ENCODE results near the gene PDCD1LG2. TPM values are rescaled to one million over a fixed set of nuclear protein-coding genes. Genes with fewer than 3 reads are reported as not detected.

The PDCD1LG2 gene
- total RNA-seq, 1 experiment from 2014 or later = not detected

- Histone ChIP-seq H3K79me1 (ENCODE audit: insufficient read depth, low read depth, low read length, poor library complexity, severe bottlenecking) (no peaks in the 10 kb centered on the region), H2BK5ac (ENCODE audit: insufficient read length, low read length) (no peak overlapping the region), H4K91ac (ENCODE audit: insufficient read length, low read depth, low read length) (no peak overlapping the region), H3T11ph (ENCODE audit: low read length) (no peak overlapping the region), H4K8ac (replicated peaks; ENCODE audit: insufficient read length, low read depth, low read length) (no peak overlapping the region), H3K18ac (ENCODE audit: insufficient read length, low read depth, low read length) (no peak overlapping the region), H3K23me2 (ENCODE audit: insufficient read length, low read depth, low read length, poor library complexity, severe bottlenecking) (no peaks in the 10 kb centered on the region), H3K4me2 (ENCODE audit: insufficient read depth, insufficient read length, low read length) (no peak overlapping the region), H3K9ac (ENCODE audit: extremely low read depth, insufficient read length, low read length) (no peak overlapping the region), H3K4ac (ENCODE audit: low read depth, low read length) (no peak overlapping the region), H2BK20ac (ENCODE audit: low read depth, low read length, poor library complexity, severe bottlenecking) (no peak overlapping the region), H3K27ac (ENCODE audit: insufficient read length, low read depth, low read length) (no peak overlapping the region), H2BK15ac (ENCODE audit: low read depth, low read length) (no peak overlapping the region), H3K9me3 (ENCODE audit: control insufficient read depth, low read depth, low read length) (no peaks in the 10 kb centered on the region), H3K14ac (ENCODE audit: insufficient read depth, low read length) (no peak overlapping the region), H3K56ac (ENCODE audit: insufficient read length, low read depth, low read length) (no peak overlapping the region), H2BK120ac (ENCODE audit: low read depth, low read length, poor library complexity, severe bottlenecking) (no peak overlapping the region), H2BK12ac (ENCODE audit: insufficient read length, low read depth, low read length) (no peak overlapping the region), H3K4me1 (ENCODE audit: insufficient read depth, low read length) (no peaks in the 10 kb centered on the region), H3K23ac (ENCODE audit: insufficient read length, low read depth, low read length) (no peak overlapping the region), H4K20me1 (ENCODE audit: control insufficient read depth, insufficient read depth, insufficient read length) (no peaks in the 10 kb centered on the region), H4K5ac (ENCODE audit: insufficient read length, low read depth, low read length) (no peak overlapping the region), H2AK5ac (ENCODE audit: insufficient read length, low read length) (no peak overlapping the region), H2AFZ (ENCODE audit: low read length) (no peak overlapping the region), H3K79me2 (ENCODE audit: insufficient read depth, low read length) (no peaks in the 10 kb centered on the region), H3K27me3 (ENCODE audit: insufficient read depth, low read length) (no peaks in the 10 kb centered on the region)
- no peak for TF ChIP-seq CTCF (conservative IDR thresholded peaks at IDR 0.05)
- Mint-ChIP-seq H3K27ac (no peak overlapping the region), H3K4me1 (peaks cover 3 to 6% of the 10 kb centered on the region in 2 experiments; a peak in 3 of 4 replicates), H3K9me3 (peaks cover 2 to 3% of the 10 kb centered on the region in 2 experiments; a peak in 3 of 5 replicates), H3K4me3 (no peak overlapping the region), H3K36me3 (ENCODE audit: insufficient read depth in 1 of 3, low read depth in 3 of 3) (peaks cover 0 to 2% (median 0%) of the 10 kb centered on the region in 3 experiments; a peak in 1 of 7 replicates), H3K27me3 (ENCODE audit: low read depth) (no peaks in the 10 kb centered on the region)
- no peak for DNase-seq
- WGBS (ENCODE audit: extremely low coverage, insufficient read length, low lambda C conversion rate) = no CpG with 5 or more reads among the region's 2 CpGs
These were observed 72.5 kb downstream of the PDCD1LG2 start for GRCh38 chr9:5582835-5583195.
